Measurements from ENCODE around the gene RGS19.

DNA sequence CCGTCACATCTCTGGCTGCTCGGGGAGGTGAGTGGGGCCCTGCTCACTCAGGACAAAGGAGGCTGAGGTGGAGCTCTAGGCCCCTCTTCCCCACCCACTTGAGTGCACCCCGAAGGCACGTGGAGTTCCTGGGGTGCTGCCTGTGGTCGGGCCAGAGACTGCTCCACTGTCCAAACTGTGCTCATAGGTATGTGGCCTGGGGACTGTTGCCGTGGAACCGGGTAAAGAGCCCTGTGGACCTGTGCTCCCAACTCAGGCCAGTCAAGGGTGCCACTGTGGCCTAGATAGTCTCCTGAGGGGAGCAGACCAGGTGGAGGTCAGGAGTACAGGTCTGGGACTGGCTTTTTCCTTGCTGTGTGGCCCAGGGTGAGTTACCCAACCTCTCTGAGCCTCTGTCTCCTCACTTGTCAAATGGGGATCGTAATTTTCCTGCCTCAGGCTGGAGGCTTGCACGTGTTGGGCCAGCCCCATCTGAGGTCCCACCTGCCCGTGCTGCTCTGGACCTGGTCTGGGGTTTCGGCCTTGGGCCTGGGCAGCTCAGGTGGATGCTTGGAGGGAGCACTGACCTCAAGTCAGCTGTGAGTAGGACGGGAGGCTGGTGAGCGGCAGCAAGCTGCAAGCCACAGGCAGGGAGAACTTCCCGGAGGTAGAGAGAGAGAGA is 40.5 kb upstream of the RGS19 start:
- TF ChIP-seq, protein P1, sequence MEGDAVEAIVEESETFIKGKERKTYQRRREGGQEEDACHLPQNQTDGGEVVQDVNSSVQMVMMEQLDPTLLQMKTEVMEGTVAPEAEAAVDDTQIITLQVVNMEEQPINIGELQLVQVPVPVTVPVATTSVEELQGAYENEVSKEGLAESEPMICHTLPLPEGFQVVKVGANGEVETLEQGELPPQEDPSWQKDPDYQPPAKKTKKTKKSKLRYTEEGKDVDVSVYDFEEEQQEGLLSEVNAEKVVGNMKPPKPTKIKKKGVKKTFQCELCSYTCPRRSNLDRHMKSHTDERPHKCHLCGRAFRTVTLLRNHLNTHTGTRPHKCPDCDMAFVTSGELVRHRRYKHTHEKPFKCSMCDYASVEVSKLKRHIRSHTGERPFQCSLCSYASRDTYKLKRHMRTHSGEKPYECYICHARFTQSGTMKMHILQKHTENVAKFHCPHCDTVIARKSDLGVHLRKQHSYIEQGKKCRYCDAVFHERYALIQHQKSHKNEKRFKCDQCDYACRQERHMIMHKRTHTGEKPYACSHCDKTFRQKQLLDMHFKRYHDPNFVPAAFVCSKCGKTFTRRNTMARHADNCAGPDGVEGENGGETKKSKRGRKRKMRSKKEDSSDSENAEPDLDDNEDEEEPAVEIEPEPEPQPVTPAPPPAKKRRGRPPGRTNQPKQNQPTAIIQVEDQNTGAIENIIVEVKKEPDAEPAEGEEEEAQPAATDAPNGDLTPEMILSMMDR (IDR thresholded peaks at IDR 0.05) = no peak
- TF ChIP-seq POLR2A (IDR thresholded peaks at IDR 0.05) = no peak

Data from body of pancreas (tissue), 4 donors.